Smooth muscle cell (in vitro differentiated cells): ENCODE results near the gene ZNF253. TPM values are rescaled to one million over a fixed set of nuclear protein-coding genes. Genes with fewer than 3 reads are reported as not detected.

Experiments used
- DNase-seq: peaks from one replicate; lab custom pipeline; 2025; ENCODE audit not compliant: unreplicated experiment; lab: John Stamatoyannopoulos, UW
- H2AFZ ChIP-seq: fragments of 200-600 bp; sonication (generic); 2 replicates; pipeline ENCODE4 v1.6.0; 2016; ENCODE audit warnings: antibody characterized with exemption, low read depth, mild to moderate bottlenecking
- H3F3A ChIP-seq: fragments of 200-600 bp; sonication (generic); 2 replicates; pipeline ENCODE4 v1.6.0; 2017; ENCODE audit warnings: antibody characterized with exemption, low read depth
- H3K27ac ChIP-seq: fragments of 200-600 bp; sonication (generic); 2 replicates; pipeline ENCODE4 v1.5.1; 2016; ENCODE audit warnings: low read depth, mild to moderate bottlenecking
- H3K27me3 ChIP-seq: fragments of 200-600 bp; sonication (generic); 2 replicates; pipeline ENCODE4 v1.6.1; 2016; ENCODE audit warnings: low read depth, mild to moderate bottlenecking
- H3K36me3 ChIP-seq: fragments of 200-600 bp; sonication (generic); 2 replicates; pipeline ENCODE4 v1.5.1; 2016; ENCODE audit warnings: low read depth
- H3K4me1 ChIP-seq: fragments of 200-600 bp; sonication (generic); 2 replicates; pipeline ENCODE4 v1.5.1; 2016; ENCODE audit warnings: low read depth
- H3K4me2 ChIP-seq: fragments of 200-600 bp; sonication (generic); 2 replicates; pipeline ENCODE4 v1.6.0; 2016; ENCODE audit warnings: mild to moderate bottlenecking
- H3K4me3 ChIP-seq: fragments of 200-600 bp; sonication (generic); 2 replicates; pipeline ENCODE4 v1.5.1; 2016; ENCODE audit warnings: mild to moderate bottlenecking
- H3K79me2 ChIP-seq: fragments of 200-600 bp; sonication (generic); 2 replicates; pipeline ENCODE4 v1.6.0; 2016; ENCODE audit warnings: low read depth, mild to moderate bottlenecking
- H3K9ac ChIP-seq: fragments of 200-600 bp; sonication (generic); 2 replicates; pipeline ENCODE4 v1.6.0; 2016; ENCODE audit warnings: low read depth
- H3K9me3 ChIP-seq: fragments of 200-600 bp; sonication (generic); replicated peaks from 2 replicates; pipeline ENCODE4 v1.5.1; 2016; ENCODE audit warnings: low read depth
- H4K20me1 ChIP-seq: fragments of 200-600 bp; sonication (generic); 2 replicates; pipeline ENCODE4 v1.6.0; 2016; ENCODE audit warnings: low read depth
- WGBS: methylation state at CpG from one replicate; pipeline ENCODE4 v1.1.7; 2016; ENCODE audit warnings: low lambda C conversion rate; 5-methylcytosine and 5-hydroxymethylcytosine counted together
- polyA plus RNA-seq: library from polyadenylated mRNA; unstranded; fragments of >200 nt; fragmentation: Nextera tagmentation; extraction: Ambion mirVana; gene quantifications from 2 replicates; pipeline ENCODE4 v1.2.1, GENCODE V29; 2016
- total RNA-seq: library from RNA; depleted of rRNA; stranded (reverse); fragments of >200 nt; gene quantifications from 2 replicates; pipeline ENCODE4 v1.2.3, GENCODE V29; 2014
- TF ChIP-seq, protein P1 (sequence below): fragments of 200-600 bp; sonication (generic); IDR thresholded peaks from 2 replicates; pipeline ENCODE4 v1.5.1; 2017; ENCODE audit warnings: borderline replicate concordance, mild to moderate bottlenecking, antibody characterized with exemption; ENCODE audit not compliant: insufficient read depth, poor library complexity, severe bottlenecking

The ZNF253 gene
- total RNA-seq = 11.7 and 17.1 TPM in 2 replicates
- 3.2 and 7.9 TPM in 2 replicates for polyA plus RNA-seq

DNA sequence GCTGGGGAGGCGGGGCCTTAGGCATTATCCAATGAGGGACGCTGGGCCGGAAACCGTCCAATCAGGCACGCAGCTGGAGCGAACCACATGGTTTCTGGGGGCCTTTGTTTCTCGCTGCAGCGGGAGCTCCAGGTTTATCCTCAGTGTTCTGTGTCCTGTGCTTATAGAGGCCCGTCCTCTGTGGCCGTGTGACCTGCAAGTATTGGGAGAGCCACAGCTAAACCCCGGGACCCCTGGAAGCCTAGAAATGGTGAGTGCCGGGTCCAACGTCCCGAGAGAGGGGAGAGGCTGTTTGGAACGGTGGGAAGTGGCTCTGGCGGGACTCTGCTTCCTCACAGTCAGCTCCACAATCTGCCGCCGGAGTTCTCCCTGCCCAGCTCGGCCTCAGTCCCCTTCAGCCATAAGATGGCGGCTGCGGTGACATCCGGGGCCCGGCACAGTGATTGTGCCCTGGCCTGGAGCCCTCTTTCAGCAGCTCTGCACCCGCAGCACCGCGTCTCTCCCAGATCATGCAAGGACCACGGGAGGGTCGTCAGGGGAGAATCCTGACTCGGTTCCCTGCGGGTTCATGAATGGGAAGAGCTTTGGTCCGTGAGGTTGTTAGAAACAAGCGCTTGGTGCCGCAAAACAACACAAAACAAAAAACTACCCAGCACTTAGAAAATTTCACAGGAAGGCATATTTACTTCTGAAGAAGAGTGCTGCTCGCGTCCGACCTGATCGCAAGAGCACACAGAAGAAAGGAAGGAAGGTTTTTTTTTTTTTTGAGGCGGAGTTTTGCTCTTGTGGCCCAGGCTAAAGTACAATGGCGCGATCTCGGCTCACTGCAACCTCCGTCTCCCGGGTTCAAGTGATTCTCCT is at the start of gene ZNF253:
Gene ZNF253, plus strand, starts transcription at position 133 of the 861 bp plus-strand sequence. Its CDS starts 115 bp downstream, at position 248.
- DNase-seq = peak; percentile 74
- Histone ChIP-seq H3K4me3 (peak within 1 kb of the TSS; percentile 80), H3K36me3 (no peaks in the 10 kb centered on the region), H3K27me3 (no peaks in the 10 kb centered on the region), H3K4me1 (peaks cover 14% of the 10 kb centered on the region), H3K4me2 (peak within 1 kb of the TSS; percentile 87), H3K79me2 (peaks cover 47% of the 10 kb centered on the region), H3K9me3 (no peaks in the 10 kb centered on the region), H3K9ac (peak within 1 kb of the TSS; percentile 81), H4K20me1 (peaks cover 38% of the 10 kb centered on the region), H2AFZ (peak within 1 kb of the TSS; percentile 81), H3F3A (no peaks in the 10 kb centered on the region), H3K27ac (peak within 1 kb of the TSS; percentile 74)
- TF ChIP-seq, protein P1, sequence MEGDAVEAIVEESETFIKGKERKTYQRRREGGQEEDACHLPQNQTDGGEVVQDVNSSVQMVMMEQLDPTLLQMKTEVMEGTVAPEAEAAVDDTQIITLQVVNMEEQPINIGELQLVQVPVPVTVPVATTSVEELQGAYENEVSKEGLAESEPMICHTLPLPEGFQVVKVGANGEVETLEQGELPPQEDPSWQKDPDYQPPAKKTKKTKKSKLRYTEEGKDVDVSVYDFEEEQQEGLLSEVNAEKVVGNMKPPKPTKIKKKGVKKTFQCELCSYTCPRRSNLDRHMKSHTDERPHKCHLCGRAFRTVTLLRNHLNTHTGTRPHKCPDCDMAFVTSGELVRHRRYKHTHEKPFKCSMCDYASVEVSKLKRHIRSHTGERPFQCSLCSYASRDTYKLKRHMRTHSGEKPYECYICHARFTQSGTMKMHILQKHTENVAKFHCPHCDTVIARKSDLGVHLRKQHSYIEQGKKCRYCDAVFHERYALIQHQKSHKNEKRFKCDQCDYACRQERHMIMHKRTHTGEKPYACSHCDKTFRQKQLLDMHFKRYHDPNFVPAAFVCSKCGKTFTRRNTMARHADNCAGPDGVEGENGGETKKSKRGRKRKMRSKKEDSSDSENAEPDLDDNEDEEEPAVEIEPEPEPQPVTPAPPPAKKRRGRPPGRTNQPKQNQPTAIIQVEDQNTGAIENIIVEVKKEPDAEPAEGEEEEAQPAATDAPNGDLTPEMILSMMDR = no peak
- WGBS = under 1% methylated on average over 43 of the region's 43 CpGs

DNA sequence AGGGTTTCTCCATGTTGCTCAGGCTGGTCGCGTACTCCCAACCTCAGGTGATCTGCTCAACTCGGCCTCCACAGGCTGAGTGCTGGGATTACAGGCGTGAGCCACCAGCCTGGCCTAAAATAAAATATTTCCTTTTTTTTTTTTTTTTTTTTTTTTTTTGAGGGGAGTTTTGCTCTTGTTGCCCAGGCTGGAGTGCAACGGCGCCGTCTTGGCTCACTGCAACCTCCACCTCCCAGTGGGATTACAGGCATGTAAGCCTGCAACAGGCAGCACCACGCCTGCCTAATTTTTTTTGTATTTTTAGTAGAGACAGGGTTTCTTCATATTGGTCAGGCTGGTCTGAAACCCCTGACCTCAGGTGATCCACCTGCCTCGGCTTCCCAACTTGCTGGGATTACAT is 49.0 kb upstream of the ZNF253 start:
- H3K4me1 ChIP-seq = no peaks in the 10 kb centered on the region
- no peaks in the 10 kb centered on the region for H3K27me3 ChIP-seq
- DNase-seq = no peak
- no peak overlapping the region for H2AFZ ChIP-seq
- H3K4me2 ChIP-seq = no peak overlapping the region
- H3K79me2 ChIP-seq = peaks cover 92% of the 10 kb centered on the region
- TF ChIP-seq, protein P1 = no peak
- WGBS = 97% methylated on average over 9 of the region's 9 CpGs
- H3K4me3 ChIP-seq = no peak overlapping the region
- H3F3A ChIP-seq = no peaks in the 10 kb centered on the region
- no peaks in the 10 kb centered on the region for H3K9me3 ChIP-seq
- H3K9ac ChIP-seq = no peak overlapping the region
- H3K36me3 ChIP-seq = no peaks in the 10 kb centered on the region
- H3K27ac ChIP-seq = no peak overlapping the region
- H4K20me1 ChIP-seq = peaks cover 40% of the 10 kb centered on the region

DNA sequence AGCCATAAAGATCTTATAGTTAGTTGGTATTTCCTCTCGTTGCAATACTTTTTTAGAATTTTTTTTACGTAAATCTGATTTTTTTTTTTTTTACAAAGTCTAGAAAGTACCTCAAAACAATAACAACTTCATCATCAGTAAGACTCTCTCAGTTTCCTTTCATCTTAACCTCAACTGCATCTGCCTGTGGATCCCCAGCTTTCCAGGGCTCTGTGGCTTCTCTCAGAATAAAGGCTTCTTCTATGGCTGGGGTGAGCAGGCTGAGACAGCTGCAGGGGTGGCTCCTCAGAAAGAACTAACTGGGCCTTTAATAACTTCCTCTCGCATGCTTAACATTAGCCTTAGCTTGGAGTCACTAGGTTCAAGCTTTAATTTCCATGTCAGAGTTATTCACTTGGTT is 48.3 kb upstream of the ZNF253 start:
- Histone ChIP-seq H3K27me3 (no peaks in the 10 kb centered on the region), H3K4me2 (no peak overlapping the region), H3K9me3 (no peaks in the 10 kb centered on the region), H3K4me1 (no peaks in the 10 kb centered on the region), H4K20me1 (peaks cover 33% of the 10 kb centered on the region), H2AFZ (no peak overlapping the region), H3K36me3 (no peaks in the 10 kb centered on the region), H3K79me2 (peaks cover 87% of the 10 kb centered on the region), H3K4me3 (no peak overlapping the region), H3K9ac (no peak overlapping the region), H3F3A (no peaks in the 10 kb centered on the region), H3K27ac (no peak overlapping the region)
- no peak for DNase-seq
- 92% methylated on average over 3 of the region's 3 CpGs for WGBS
- TF ChIP-seq, protein P1 = no peak
